Esophagus muscularis mucosa (tissue), 4 donors: ENCODE data around the gene SMS.

Experiments
- CTCF ChIP-seq, 3 experiments: fragments of 200-600 bp in 2 of 3; fragments of 450-650 bp in 1 of 3; sonication (generic) in 2 of 3; IDR thresholded peaks; one replicate each; pipeline ENCODE4 v1.5.1; 2017 to 2019; ENCODE audit warnings: antibody characterized with exemption in 3 of 3, mild to moderate bottlenecking in 2 of 3, moderate library complexity in 1 of 3
- EP300 ChIP-seq: sonication (generic); formaldehyde crosslinking; IDR thresholded peaks from one replicate; pipeline ENCODE4 v1.6.1; 2017; ENCODE audit warnings: antibody characterized with exemption
- POLR2A ChIP-seq: fragments of 450-650 bp; IDR thresholded peaks from one replicate; pipeline ENCODE4 v1.6.1; 2017; ENCODE audit warnings: antibody characterized with exemption, moderate library complexity, mild to moderate bottlenecking, low read depth
- POLR2AphosphoS5 ChIP-seq, 2 donors: sonication (generic); formaldehyde crosslinking; IDR thresholded peaks; one replicate each; pipeline ENCODE4 v1.6.1; 2017; ENCODE audit warnings: antibody characterized with exemption in 2 of 2

- no peak for TF ChIP-seq CTCF (IDR thresholded peaks at IDR 0.05)
- TF ChIP-seq EP300 = no peak
- no peak for TF ChIP-seq POLR2A
- no peak for TF ChIP-seq POLR2AphosphoS5 (IDR thresholded peaks at IDR 0.05)
Observed at GRCh38 chrX:21963269-21963668, 22.8 kb downstream of the SMS start.
